ENCODE measurements around the gene PTPRD.
"Not testable (repeated sequence)": the region's sequence is repeated elsewhere in the genome, so short reads cannot be mapped to it uniquely, and the experiment has no call there.

The PTPRD gene

DNA sequence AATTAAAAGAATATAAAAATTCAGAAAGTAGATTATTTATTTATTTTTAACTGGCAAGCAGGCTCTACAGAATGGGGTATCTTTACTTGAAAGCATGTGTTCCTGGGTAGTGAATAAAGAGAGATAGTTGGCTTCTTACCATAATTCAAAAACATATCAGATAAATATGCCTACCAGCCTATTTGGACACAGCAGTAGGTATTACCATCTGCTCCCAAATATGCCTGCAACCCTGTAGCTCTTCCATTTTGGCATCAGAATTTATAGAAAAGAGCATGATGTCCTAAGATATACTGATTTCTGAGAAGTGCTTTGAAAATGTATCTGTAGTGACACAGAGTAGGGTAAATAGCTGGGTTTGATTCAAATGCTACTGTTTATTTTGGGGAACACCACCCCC lies 1512.7 kb downstream of the PTPRD start:
- TF ChIP-seq, protein P1, sequence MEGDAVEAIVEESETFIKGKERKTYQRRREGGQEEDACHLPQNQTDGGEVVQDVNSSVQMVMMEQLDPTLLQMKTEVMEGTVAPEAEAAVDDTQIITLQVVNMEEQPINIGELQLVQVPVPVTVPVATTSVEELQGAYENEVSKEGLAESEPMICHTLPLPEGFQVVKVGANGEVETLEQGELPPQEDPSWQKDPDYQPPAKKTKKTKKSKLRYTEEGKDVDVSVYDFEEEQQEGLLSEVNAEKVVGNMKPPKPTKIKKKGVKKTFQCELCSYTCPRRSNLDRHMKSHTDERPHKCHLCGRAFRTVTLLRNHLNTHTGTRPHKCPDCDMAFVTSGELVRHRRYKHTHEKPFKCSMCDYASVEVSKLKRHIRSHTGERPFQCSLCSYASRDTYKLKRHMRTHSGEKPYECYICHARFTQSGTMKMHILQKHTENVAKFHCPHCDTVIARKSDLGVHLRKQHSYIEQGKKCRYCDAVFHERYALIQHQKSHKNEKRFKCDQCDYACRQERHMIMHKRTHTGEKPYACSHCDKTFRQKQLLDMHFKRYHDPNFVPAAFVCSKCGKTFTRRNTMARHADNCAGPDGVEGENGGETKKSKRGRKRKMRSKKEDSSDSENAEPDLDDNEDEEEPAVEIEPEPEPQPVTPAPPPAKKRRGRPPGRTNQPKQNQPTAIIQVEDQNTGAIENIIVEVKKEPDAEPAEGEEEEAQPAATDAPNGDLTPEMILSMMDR (conservative IDR thresholded peaks at IDR 0.05; ENCODE audit: low read depth, low read length), result no peak
- DNase-seq (ENCODE audit: low read depth), result no peak
- H3K4me3 ChIP-seq (ENCODE audit: low read depth, low read length), result no peak overlapping the region

DNA sequence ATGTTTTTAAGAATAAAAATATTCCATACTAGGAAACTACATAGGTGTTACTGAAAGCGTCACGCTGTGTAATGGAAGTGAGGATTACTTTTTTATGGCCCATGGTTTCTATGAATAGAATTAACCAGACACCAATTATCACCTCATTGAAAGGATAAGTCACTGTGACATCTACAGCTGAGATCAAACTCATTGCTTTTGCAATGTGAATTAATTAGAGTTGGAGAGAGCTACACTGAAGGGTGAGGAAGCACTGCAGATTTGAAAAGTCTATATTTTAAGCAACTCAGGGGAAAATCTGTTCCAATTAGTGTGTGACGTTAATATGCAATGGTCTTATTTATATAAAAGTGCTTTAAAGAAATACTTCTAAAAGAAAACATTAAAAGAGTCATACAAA lies 1513.2 kb downstream of the PTPRD start:
- DNase-seq (ENCODE audit: low read depth), result no peak
- TF ChIP-seq, protein P1 (conservative IDR thresholded peaks at IDR 0.05; ENCODE audit: low read depth, low read length), result no peak
- no peak overlapping the region for H3K4me3 ChIP-seq (ENCODE audit: low read depth, low read length)

DNA sequence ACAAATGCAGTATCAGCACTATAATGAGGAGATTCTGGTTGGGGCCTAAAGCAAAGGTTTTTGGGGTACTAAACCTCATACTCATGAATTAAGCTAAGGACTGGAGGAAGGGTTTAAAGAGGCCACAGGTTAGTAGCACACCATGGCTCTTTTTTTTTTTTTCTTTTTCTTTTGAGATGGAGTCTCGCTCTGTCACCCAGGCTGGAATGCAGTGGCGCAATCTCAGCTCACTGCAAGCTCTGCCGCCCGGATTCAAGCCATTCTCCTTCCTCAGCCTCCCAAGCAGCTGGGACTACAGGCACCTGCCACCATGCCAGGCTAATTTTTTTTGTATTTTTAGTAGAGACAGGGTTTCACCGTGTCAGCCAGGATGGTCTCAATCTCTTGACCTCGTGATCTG lies 1515.5 kb downstream of the PTPRD start:
- DNase-seq (ENCODE audit: low read depth); H3K4me3 ChIP-seq (ENCODE audit: low read depth, low read length): not testable (repeated sequence)

DNA sequence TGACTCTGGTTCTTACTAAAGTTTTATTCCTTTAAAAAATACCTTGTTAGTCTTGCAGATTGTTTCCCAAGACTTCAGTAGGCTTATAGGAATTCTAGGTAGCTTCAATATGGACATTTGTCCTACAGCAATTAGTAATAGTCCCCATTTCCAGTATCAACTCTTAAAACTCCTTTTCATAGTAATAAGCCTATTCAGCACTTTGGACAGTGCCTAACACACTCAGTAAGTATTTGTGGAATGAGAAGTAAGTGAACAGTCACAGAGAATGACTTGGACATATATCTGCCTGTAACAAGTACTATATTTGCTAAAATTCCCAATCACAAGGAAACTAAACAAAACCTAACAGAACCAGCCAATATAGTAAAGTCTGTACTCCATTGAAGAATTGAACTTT lies 1521.4 kb downstream of the PTPRD start:
- TF ChIP-seq, protein P1 (conservative IDR thresholded peaks at IDR 0.05; ENCODE audit: low read depth, low read length), result no peak
- H3K4me3 ChIP-seq (ENCODE audit: low read depth, low read length), result no peak overlapping the region
- peak; percentile 2 for DNase-seq (ENCODE audit: low read depth)

- TF ChIP-seq, protein P1 (conservative IDR thresholded peaks at IDR 0.05; ENCODE audit: low read depth, low read length), result no peak
- no peak overlapping the region for H3K4me3 ChIP-seq (ENCODE audit: low read depth, low read length)
- DNase-seq (ENCODE audit: low read depth), result no peak
These were observed 1533.3 kb downstream of the PTPRD start for GRCh38 chr9:9079473-9079872.

DNA sequence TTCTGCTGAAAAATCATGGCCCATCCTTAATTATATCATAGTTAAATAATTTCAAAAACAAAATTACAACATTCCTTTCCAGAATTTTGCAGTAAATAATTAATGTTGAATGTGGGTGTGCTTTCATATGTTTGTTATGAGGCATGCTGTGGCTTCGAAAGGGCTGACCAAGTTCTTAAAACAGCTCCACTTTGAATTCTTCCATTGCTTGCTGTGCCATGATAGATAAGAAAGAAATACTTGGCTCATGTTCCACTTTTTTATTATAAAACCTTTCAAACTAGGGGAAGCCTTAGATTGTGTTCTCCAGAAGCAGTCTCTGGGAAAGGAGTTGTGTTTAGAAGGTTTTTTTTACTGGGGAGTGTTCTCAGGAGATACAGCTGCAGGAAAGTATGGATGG lies 1534.5 kb downstream of the PTPRD start:
- TF ChIP-seq, protein P1 (conservative IDR thresholded peaks at IDR 0.05; ENCODE audit: low read depth, low read length), result no peak

GRCh38 chr9:9061627-9062026 lies 1551.2 kb downstream of the PTPRD start:
- DNase-seq (ENCODE audit: low read depth), result no peak
- H3K4me3 ChIP-seq (ENCODE audit: low read depth, low read length), result no peak overlapping the region

More for the DNA sequence above, 1534.5 kb downstream of the PTPRD start:
- H3K4me3 ChIP-seq (ENCODE audit: low read depth, low read length), result no peak overlapping the region
- no peak for DNase-seq (ENCODE audit: low read depth)

More at GRCh38 chr9:9061627-9062026, 1551.2 kb downstream of the PTPRD start:
- TF ChIP-seq, protein P1 (conservative IDR thresholded peaks at IDR 0.05; ENCODE audit: low read depth, low read length), result no peak

Data from choroid plexus epithelial cell (primary cell).